HG02623 (cell line): ENCODE results near the gene ADGRD1.

Source experiments
- ATAC-seq: cut with Tn5 transposase; IDR thresholded peaks from one replicate; pipeline ENCODE4 v1.9.1; 2021; ENCODE audit warnings: moderate library complexity; ENCODE audit not compliant: unreplicated experiment

The ADGRD1 gene

GRCh38 chr12:131097202-131098177, 143.8 kb downstream of the ADGRD1 start:
- no peak for ATAC-seq

- no peak for ATAC-seq
Observed at GRCh38 chr12:131098178-131098981, 144.7 kb downstream of the ADGRD1 start.

- no peak for ATAC-seq
Observed at GRCh38 chr12:131100031-131100674, 146.4 kb downstream of the ADGRD1 start.

GRCh38 chr12:131101006-131101405, 147.3 kb downstream of the ADGRD1 start:
- no peak for ATAC-seq

- ATAC-seq: peak; percentile 73
Observed at GRCh38 chr12:131101703-131102492, 148.2 kb downstream of the ADGRD1 start.

GRCh38 chr12:131102493-131102931, 148.8 kb downstream of the ADGRD1 start:
- ATAC-seq: no peak

- no peak for ATAC-seq
Observed at GRCh38 chr12:131102991-131103668, 149.4 kb downstream of the ADGRD1 start.

GRCh38 chr12:131103669-131104462, 150.2 kb downstream of the ADGRD1 start:
- no peak for ATAC-seq

- ATAC-seq: peak; percentile 52
Observed at GRCh38 chr12:131104463-131105350, 151.0 kb downstream of the ADGRD1 start.

- no peak for ATAC-seq
Observed at GRCh38 chr12:131105351-131105735, 151.6 kb downstream of the ADGRD1 start.

- ATAC-seq: no peak
Observed at GRCh38 chr12:131105736-131106348, 152.1 kb downstream of the ADGRD1 start.

- ATAC-seq: no peak
Observed at GRCh38 chr12:131106349-131106941, 152.7 kb downstream of the ADGRD1 start.

- ATAC-seq: no peak
Observed at GRCh38 chr12:131108177-131108955, 154.7 kb downstream of the ADGRD1 start.

GRCh38 chr12:131111446-131111845, 157.7 kb downstream of the ADGRD1 start:
- no peak for ATAC-seq

GRCh38 chr12:131112021-131112420, 158.3 kb downstream of the ADGRD1 start:
- ATAC-seq: no peak

GRCh38 chr12:131112700-131113290, 159.1 kb downstream of the ADGRD1 start:
- ATAC-seq: no peak
